ENCODE measurements around the gene CDKN1A. TPM values are rescaled to one million over a fixed set of nuclear protein-coding genes. Genes with fewer than 3 reads are reported as not detected.

CDKN1A gene
- total RNA-seq, 3 donors from 2014 or later: 181 to 381 (median 255) TPM

DNA sequence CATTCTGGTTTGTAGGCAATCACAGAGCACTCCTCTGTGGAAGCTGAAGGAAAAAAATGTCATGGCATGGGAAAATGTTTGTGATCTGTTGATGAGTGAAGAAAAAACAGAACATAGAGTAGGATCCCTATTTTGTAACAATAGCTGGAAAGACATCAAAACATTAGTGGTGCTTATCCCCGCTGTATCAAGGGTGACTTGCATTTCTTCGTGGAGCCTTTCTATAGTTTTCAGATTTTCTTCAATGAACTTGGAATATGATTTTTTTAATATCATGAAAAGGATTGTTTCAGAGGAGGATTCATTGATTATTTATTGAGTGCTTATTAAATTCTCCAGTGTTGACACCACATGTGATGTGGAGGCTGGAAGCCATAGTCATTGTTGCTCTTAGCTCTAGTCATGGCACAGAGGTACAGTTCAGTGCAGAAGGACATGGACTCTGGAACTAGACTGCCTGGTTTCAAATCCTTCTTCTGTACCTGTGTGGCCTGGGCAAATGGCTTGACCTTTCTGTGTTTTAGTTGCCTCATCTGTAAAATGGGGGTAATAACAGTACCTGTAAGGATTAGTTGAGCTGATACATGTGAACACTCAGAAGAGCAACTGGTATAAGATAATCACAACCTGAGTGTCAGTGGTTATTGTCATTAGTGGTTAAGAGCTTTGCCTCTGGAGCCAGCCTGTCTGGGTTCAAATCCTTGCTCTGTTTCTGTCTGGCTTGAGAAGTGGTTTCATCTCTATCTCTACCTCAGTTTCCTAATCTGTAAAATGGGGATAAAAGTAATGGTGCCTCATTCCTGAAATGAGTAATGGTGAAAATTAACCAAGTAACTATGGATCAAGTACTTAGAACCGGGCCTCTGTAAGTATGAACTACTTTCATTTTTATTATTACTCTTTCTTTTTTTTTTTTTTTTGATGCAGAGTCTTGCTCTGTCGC lies 14.7 kb upstream of the CDKN1A start:
- Histone ChIP-seq H3K36me3 (ENCODE audit: low read depth) (no peaks in the 10 kb centered on the region), H3K4me1 (ENCODE audit: low read depth) (peaks cover 14% of the 10 kb centered on the region), H3K9me3 (no peaks in the 10 kb centered on the region), H3K4me3 (no peak overlapping the region)
- intact Hi-C loops (cut with DNase I, micrococcal nuclease): no loop called here
- TF ChIP-seq, protein P1, sequence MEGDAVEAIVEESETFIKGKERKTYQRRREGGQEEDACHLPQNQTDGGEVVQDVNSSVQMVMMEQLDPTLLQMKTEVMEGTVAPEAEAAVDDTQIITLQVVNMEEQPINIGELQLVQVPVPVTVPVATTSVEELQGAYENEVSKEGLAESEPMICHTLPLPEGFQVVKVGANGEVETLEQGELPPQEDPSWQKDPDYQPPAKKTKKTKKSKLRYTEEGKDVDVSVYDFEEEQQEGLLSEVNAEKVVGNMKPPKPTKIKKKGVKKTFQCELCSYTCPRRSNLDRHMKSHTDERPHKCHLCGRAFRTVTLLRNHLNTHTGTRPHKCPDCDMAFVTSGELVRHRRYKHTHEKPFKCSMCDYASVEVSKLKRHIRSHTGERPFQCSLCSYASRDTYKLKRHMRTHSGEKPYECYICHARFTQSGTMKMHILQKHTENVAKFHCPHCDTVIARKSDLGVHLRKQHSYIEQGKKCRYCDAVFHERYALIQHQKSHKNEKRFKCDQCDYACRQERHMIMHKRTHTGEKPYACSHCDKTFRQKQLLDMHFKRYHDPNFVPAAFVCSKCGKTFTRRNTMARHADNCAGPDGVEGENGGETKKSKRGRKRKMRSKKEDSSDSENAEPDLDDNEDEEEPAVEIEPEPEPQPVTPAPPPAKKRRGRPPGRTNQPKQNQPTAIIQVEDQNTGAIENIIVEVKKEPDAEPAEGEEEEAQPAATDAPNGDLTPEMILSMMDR (IDR thresholded peaks at IDR 0.05): no peak
- DNase-seq: no peak
- no peak for ATAC-seq

GRCh38 chr6:36665180-36665579 lies 13.3 kb upstream of the CDKN1A start:
- Histone ChIP-seq H3K4me3 (no peak overlapping the region), H3K4me1 (ENCODE audit: low read depth) (peaks cover 14% of the 10 kb centered on the region), H3K36me3 (ENCODE audit: low read depth) (no peaks in the 10 kb centered on the region), H3K9me3 (no peaks in the 10 kb centered on the region)
- TF ChIP-seq, protein P1 (IDR thresholded peaks at IDR 0.05): no peak
- ATAC-seq: no peak
- no peak for DNase-seq
- intact Hi-C loops (cut with DNase I, micrococcal nuclease): no loop called here

DNA sequence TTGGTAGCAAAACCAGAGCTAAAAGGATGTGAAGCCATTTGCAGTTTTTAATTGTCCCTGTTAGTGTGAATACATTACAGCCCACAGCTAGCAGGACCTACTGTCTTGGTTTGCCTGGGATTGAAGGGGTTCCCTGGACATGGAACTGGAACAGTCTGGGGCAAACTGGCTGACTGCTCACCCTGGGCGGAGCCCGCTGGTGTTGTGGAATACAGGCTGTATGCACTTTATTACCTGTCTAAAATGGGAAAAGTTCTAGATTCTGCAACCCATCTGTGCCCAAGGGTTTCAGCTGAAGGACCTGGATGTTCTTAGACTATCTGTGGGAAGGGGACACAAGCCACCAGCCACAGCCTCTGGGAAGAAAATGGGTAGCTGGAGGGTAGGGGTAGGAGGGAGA lies 12.2 kb upstream of the CDKN1A start:
- no peak overlapping the region for H3K4me3 ChIP-seq
- H3K4me1 ChIP-seq (ENCODE audit: low read depth): peaks cover 9% of the 10 kb centered on the region
- no peaks in the 10 kb centered on the region for H3K36me3 ChIP-seq (ENCODE audit: low read depth)
- no peak for ATAC-seq
- intact Hi-C loops (cut with DNase I, micrococcal nuclease): no loop called here
- no peaks in the 10 kb centered on the region for H3K9me3 ChIP-seq
- TF ChIP-seq, protein P1 (IDR thresholded peaks at IDR 0.05): no peak
- DNase-seq: peak in 1 of 3 donors; percentile 29

DNA sequence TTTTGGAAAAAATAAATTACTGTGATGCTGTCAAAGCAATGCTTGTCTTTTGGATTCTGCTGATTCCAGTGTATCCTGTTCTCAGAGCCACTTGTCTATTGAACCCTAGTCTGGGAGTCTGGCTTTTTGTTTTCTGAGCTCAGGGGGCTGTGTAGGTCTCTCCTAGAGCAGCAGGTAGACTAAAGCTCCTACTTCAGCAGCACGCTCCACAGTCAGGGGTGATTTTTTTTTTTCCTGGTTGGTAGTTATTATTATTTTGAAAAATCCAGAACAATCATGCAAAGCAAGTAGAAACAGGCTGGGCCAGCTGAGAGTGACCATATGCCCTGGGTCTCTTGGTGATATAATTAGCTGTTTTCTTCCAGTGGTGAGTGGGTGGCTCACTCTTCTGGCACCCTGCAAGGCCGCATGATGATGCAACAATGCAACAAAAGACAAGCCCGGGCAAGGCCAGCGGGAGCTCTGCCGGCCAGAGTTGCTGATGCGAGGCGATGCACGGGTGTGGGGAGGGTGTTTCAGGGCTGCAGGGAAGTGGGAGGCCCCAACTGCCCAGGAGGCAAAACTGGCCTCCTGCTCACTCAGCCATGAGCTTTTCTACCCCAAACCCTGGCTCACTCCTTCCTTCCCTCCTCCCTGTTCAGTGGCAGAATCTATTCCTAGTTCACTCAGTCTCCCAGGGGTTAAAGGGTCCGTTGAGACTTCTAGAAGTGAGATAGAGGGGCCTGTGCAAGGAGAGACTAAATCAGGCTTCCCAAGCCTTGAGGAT lies 11.5 kb upstream of the CDKN1A start:
- TF ChIP-seq, protein P1 (IDR thresholded peaks at IDR 0.05): no peak
- H3K4me3 ChIP-seq: no peak overlapping the region
- intact Hi-C loops (cut with DNase I, micrococcal nuclease): no loop called here
- H3K36me3 ChIP-seq (ENCODE audit: low read depth): no peaks in the 10 kb centered on the region
- peak; percentile 66 for ATAC-seq
- H3K9me3 ChIP-seq: no peaks in the 10 kb centered on the region
- peaks cover 9% of the 10 kb centered on the region for H3K4me1 ChIP-seq (ENCODE audit: low read depth)
- peak in 2 of 3 donors; percentile 60 to 82 for DNase-seq

DNA sequence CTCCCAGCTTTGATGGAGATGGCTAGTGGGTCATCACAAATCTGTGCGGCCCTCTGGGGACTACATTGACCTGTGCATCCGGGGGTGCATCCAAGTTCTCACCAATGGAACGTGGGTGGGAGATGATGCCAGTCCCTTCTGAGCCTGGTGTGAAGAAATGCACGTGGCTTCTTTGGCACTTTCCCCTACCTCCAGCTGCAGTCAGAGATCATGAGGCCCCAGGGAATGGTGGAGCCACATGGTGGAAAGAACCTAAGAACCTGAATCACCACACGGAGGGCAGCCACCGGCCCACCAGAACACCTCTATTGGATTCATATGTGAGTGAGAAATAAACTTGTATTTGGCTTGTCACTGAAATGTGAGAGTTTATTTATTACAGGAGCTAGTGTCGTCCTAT lies 9.9 kb upstream of the CDKN1A start:
- Histone ChIP-seq H3K36me3 (ENCODE audit: low read depth) (no peaks in the 10 kb centered on the region), H3K4me3 (no peak overlapping the region), H3K9me3 (no peaks in the 10 kb centered on the region), H3K4me1 (ENCODE audit: low read depth) (no peaks in the 10 kb centered on the region)
- DNase-seq (no peak), ATAC-seq (no peak)
- intact Hi-C loops (cut with DNase I, micrococcal nuclease): no loop called here
- TF ChIP-seq, protein P1 (IDR thresholded peaks at IDR 0.05): no peak

Data from mucosa of descending colon (tissue), 3 donors.